MCF 10A (cell line): Measurements from ENCODE around the gene KCNJ4. TPM values are rescaled to one million over a fixed set of nuclear protein-coding genes. Genes with fewer than 3 reads are reported as not detected.
"Not testable (repeated sequence)": the region's sequence is repeated elsewhere in the genome, so short reads cannot be mapped to it uniquely, and the experiment has no call there.

Source experiments
- BruUV-seq: library from RNA; stranded (reverse); fragments of 400-500 nt; replicated peaks from 2 replicates; lab custom pipeline; 2021; lab: Mats Ljungman, UMichigan
- CTCF ChIA-PET: fragments of 300-600 bp; sonication (Branson Sonifier 250); formaldehyde crosslinking; extraction: SDS; loops from one replicate; lab custom pipeline; 2021; ENCODE audit warnings: antibody characterized with exemption, inconsistent platforms; lab: Yijun Ruan, JAX
- POLR2A ChIA-PET: fragments of 300-600, 350-650 bp; sonication (Branson Sonifier 250); formaldehyde crosslinking; extraction: SDS; loops from one replicate; lab custom pipeline; 2020; ENCODE audit warnings: antibody characterized with exemption, inconsistent platforms; lab: Yijun Ruan, JAX
- DNase-seq: peaks from one replicate; pipeline ENCODE4 v3.0.0-alpha.2; 2018; ENCODE audit not compliant: unreplicated experiment
- H3K27ac Mint-ChIP-seq: one replicate; pipeline ENCODE4 v1.8.0; 2022; ENCODE audit warnings: mild to moderate bottlenecking, low read depth, mixed read lengths; ENCODE audit not compliant: unreplicated experiment
- H3K27me3 Mint-ChIP-seq: one replicate; pipeline ENCODE4 v1.8.0; 2022; ENCODE audit warnings: mixed read lengths; ENCODE audit not compliant: insufficient read depth, unreplicated experiment
- H3K36me3 Mint-ChIP-seq: one replicate; pipeline ENCODE4 v1.8.0; 2022; ENCODE audit warnings: mild to moderate bottlenecking, moderate library complexity, mixed read lengths; ENCODE audit not compliant: insufficient read depth, unreplicated experiment
- H3K4me1 Mint-ChIP-seq: one replicate; pipeline ENCODE4 v1.8.0; 2022; ENCODE audit warnings: mixed read lengths; ENCODE audit not compliant: insufficient read depth, unreplicated experiment
- H3K4me3 Mint-ChIP-seq: one replicate; pipeline ENCODE4 v1.8.0; 2022; ENCODE audit warnings: mild to moderate bottlenecking, moderate library complexity, mixed read lengths; ENCODE audit not compliant: unreplicated experiment
- H3K9me3 Mint-ChIP-seq: one replicate; pipeline ENCODE4 v1.8.0; 2022; ENCODE audit warnings: mixed read lengths; ENCODE audit not compliant: unreplicated experiment
- intact Hi-C: fragments of 100-400 bp; cut with micrococcal nuclease; formaldehyde crosslinking; loops from 2 replicates; pipeline ENCODE4 v1.14.1; 2022
- total RNA-seq: library from RNA; stranded (reverse); gene quantifications from 2 replicates; pipeline ENCODE4 v1.2.3, GENCODE V29; 2022
- TF ChIP-seq, protein P1 (sequence below): fragments of 200-600 bp; IDR thresholded peaks from one replicate; pipeline ENCODE4 v1.8.0; 2022; ENCODE audit warnings: antibody characterized with exemption, mild to moderate bottlenecking; ENCODE audit not compliant: unreplicated experiment

KCNJ4 gene
- total RNA-seq, 1 experiment from 2014 or later = not detected

DNA sequence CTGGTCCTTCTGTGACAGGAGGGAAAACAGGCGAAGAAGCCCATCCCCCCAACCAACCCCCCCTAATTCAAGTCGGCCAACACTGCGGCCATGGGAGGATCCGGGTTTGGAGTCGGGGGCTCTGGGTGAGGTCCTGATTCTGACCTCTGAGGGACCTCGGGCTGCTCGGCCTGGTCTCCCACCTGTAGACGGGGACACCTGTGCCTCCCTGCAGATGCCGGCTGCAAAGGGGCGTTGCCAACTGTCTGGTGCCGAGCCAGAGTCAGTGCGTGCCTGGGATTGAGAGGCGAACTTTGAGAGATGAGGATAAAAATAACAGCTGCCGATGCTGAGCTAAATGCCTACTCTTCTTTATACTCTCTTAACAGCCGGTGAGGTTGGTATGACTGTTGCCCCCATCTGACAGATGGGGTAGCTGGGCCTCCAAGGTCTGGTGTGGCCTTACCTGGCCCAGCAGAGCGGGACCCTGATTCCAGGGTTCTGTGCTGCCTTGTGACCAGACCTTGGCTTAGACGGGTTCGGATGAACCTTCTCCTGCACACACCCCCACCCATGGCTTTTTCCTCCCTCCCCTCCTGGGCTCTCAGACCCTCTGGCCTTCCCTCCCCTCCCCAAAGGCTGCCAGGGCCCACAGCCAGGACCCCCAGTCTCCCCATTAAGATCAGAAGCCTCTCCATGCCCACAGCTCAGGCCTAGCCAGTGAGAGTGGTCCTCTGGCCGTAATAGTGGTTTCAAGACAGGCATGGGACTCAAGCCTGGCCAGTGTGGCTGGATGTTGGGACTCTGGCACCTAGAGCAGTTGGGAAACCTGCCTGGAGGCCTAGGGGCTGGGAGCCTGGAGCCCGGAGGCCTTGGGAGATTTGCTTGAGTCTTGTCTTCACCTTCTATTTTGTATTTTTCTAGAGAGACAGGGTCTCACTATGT lies 41.7 kb downstream of the KCNJ4 start:
- intact Hi-C loops = loop anchor here (10.0 kb wide), 1 partner anchor 161 kb away; the partner anchor contains the start of gene DMC1
- POLR2A ChIA-PET = no interaction called here
- Mint-ChIP-seq H3K27ac (no peak overlapping the region), H3K4me3 (no peak overlapping the region), H3K27me3 (no peaks in the 10 kb centered on the region), H3K4me1 (no peaks in the 10 kb centered on the region), H3K9me3 (no peaks in the 10 kb centered on the region), H3K36me3 (no peaks in the 10 kb centered on the region)
- TF ChIP-seq, protein P1, sequence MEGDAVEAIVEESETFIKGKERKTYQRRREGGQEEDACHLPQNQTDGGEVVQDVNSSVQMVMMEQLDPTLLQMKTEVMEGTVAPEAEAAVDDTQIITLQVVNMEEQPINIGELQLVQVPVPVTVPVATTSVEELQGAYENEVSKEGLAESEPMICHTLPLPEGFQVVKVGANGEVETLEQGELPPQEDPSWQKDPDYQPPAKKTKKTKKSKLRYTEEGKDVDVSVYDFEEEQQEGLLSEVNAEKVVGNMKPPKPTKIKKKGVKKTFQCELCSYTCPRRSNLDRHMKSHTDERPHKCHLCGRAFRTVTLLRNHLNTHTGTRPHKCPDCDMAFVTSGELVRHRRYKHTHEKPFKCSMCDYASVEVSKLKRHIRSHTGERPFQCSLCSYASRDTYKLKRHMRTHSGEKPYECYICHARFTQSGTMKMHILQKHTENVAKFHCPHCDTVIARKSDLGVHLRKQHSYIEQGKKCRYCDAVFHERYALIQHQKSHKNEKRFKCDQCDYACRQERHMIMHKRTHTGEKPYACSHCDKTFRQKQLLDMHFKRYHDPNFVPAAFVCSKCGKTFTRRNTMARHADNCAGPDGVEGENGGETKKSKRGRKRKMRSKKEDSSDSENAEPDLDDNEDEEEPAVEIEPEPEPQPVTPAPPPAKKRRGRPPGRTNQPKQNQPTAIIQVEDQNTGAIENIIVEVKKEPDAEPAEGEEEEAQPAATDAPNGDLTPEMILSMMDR = no peak
- CTCF ChIA-PET = interaction anchor here (0.6 to 1.7 kb wide), 3 partner anchors 11 to 74 kb away, joined by 3 to 7 read pairs (median 3); no protein-coding TSS in a partner anchor
- no TSS peak for BruUV-seq
- no peak for DNase-seq

DNA sequence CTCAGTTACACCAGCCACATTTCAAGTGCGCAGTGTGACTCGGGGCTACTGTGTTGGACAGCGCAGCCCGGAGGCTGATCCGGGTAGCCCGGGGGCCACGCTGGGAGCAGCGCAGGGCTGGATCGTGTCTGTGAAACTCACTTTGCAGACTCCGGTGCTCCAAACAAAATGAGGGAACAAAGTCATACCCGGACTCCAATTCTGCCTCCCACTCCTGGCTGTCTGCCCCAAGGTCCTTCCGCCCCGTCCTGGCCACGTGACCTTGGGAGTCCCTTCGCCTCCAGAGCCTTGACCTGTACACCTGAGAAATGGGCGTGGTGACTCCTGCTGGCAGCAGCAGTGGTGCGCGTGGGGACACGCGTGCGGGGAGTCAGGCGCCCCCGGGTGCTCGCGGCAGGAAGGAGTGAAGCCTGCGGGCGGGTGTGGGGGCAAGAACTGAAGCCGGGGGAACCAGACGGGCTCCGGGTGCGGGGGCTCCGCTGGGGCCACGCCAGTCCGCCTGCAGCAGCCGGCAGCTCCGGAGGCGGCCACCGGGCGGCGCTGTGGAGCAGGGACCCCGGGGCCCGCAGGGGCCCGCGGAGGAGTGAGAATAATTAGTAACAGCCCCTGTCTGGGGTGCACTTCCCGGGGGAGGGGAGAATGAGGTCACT lies 42.4 kb downstream of the KCNJ4 start:
- Mint-ChIP-seq H3K27me3 (no peaks in the 10 kb centered on the region), H3K4me3 (no peak overlapping the region), H3K27ac (no peak overlapping the region), H3K36me3 (no peaks in the 10 kb centered on the region), H3K9me3 (no peaks in the 10 kb centered on the region), H3K4me1 (no peaks in the 10 kb centered on the region)
- no peak for DNase-seq
- POLR2A ChIA-PET = no interaction called here
- no TSS peak for BruUV-seq
- CTCF ChIA-PET = interaction anchor here (1.2 to 1.7 kb wide), 2 partner anchors 12 to 62 kb away, joined by 3 to 7 read pairs; no protein-coding TSS in a partner anchor
- intact Hi-C loops = loop anchor here (10.0 kb wide), 1 partner anchor 162 kb away; the partner anchor contains the start of gene DMC1
- TF ChIP-seq, protein P1 = peak; percentile 74

DNA sequence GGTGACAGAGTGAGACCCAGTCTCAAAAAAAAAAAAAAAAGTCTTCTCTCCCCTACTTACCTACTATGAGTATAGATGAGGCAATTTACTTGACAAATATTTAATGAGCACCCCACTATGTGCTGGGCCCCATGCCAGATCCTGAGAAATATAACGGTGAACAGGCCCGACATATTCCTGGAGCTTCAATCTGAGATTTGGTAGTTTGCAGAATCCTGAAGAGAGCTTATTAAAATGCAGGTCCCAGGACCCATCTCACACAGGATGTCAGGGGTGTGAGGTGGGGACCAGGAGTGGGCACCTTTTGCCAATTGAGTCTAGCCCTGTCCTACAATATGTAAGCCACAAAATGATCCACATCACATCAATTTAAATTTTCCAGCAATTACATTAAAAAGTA lies 44.0 kb downstream of the KCNJ4 start:
- intact Hi-C loops = loop anchor here (10.0 kb wide), 1 partner anchor 164 kb away; the partner anchor contains the start of gene DMC1
- ChIA-PET CTCF (interaction anchor here (1.0 kb wide), 1 partner anchor 51 kb away, joined by 4 read pairs; no protein-coding TSS in a partner anchor), POLR2A (no interaction called here)
- BruUV-seq = no TSS peak
- H3K27me3 Mint-ChIP-seq = no peaks in the 10 kb centered on the region
- DNase-seq = no peak
- no peak overlapping the region for H3K27ac Mint-ChIP-seq
- no peak overlapping the region for H3K4me3 Mint-ChIP-seq
- TF ChIP-seq, protein P1 = no peak
- H3K9me3 Mint-ChIP-seq = no peaks in the 10 kb centered on the region
- no peaks in the 10 kb centered on the region for H3K36me3 Mint-ChIP-seq
- no peaks in the 10 kb centered on the region for H3K4me1 Mint-ChIP-seq

DNA sequence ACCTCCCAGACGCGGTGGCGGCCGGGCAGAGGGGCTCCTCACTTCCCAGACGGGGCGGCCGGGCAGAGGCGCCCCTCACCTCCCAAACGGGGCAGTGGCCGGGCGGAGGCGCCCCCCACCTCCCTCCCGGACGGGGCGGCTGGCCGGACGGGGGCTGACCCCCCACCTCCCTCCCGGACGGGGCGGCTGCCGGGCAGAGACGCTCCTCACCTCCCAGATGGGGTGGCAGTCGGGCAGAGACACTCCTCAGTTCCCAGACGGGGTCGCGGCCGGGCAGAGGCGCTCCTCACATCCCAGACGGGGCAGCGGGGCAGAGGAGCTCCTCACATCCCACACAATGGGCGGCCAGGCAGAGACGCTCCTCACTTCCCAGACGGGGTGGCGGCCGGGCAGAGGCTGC lies 45.1 kb downstream of the KCNJ4 start:
- not testable (repeated sequence) for H3K4me3 Mint-ChIP-seq
- intact Hi-C loops = loop anchor here (10.0 kb wide), 1 partner anchor 165 kb away; the partner anchor contains the start of gene DMC1

More for the DNA sequence above, 45.1 kb downstream of the KCNJ4 start:
- POLR2A ChIA-PET, H3K36me3 Mint-ChIP-seq, H3K4me1 Mint-ChIP-seq, BruUV-seq, H3K27ac Mint-ChIP-seq, CTCF ChIA-PET, H3K27me3 Mint-ChIP-seq, DNase-seq, H3K9me3 Mint-ChIP-seq: not testable (repeated sequence)
